Vagina (tissue), 2 donors: ENCODE results near the gene ARHGAP44. TPM values are rescaled to one million over a fixed set of nuclear protein-coding genes. Genes with fewer than 3 reads are reported as not detected.

ENCODE experiments used
- DNase-seq, 2 donors: peaks; one replicate each; pipeline ENCODE4 v3.0.0-alpha.2; 2017; ENCODE audit errors: extremely low spot score in 2 of 2
- H3K27ac ChIP-seq: fragments of 200-600 bp; sonication (generic); one replicate; pipeline ENCODE4 v1.5.1; 2019
- H3K27me3 ChIP-seq: fragments of 200-600 bp; sonication (generic); one replicate; pipeline ENCODE4 v1.5.1; 2019
- H3K36me3 ChIP-seq, 2 donors: fragments of 200-600 bp; sonication (generic); one replicate each; pipeline ENCODE4 v1.5.1; 2017 to 2019
- H3K4me1 ChIP-seq: fragments of 200-600 bp; sonication (generic); one replicate; pipeline ENCODE4 v1.5.1; 2019
- H3K4me3 ChIP-seq, 2 donors: fragments of 200-600 bp; sonication (generic); 1 replicate in 1 of 2; 2 replicates in 1 of 2; pipeline ENCODE4 v1.5.1; 2016 to 2019
- H3K9me3 ChIP-seq: fragments of 200-600 bp; sonication (generic); one replicate; pipeline ENCODE4 v1.5.1; 2019
- POLR2A ChIP-seq, 2 donors: fragments of 450-650 bp; IDR thresholded peaks; one replicate each; pipeline ENCODE4 v1.6.1; 2017; ENCODE audit warnings: antibody characterized with exemption in 2 of 2, mild to moderate bottlenecking in 2 of 2, moderate library complexity in 2 of 2
- POLR2AphosphoS5 ChIP-seq, 2 donors: sonication (generic); formaldehyde crosslinking; IDR thresholded peaks; one replicate each; pipeline ENCODE4 v1.9.0; 2017; ENCODE audit warnings: antibody characterized with exemption in 2 of 2, mild to moderate bottlenecking in 2 of 2, low read depth in 1 of 2; ENCODE audit not compliant: insufficient read depth in 1 of 2
- intact Hi-C: fragments of 100-400 bp; cut with DNase I; formaldehyde crosslinking; loops from one replicate; pipeline ENCODE4 v1.15.1; 2023
- total RNA-seq: library from RNA; depleted of rRNA; stranded (reverse); fragments of >200 nt; gene quantifications from one replicate; pipeline ENCODE4 v1.2.3, GENCODE V29; 2016
- TF ChIP-seq, protein P1 (sequence below), 3 experiments: fragments of 450-650 bp in 2 of 3; fragments of 200-600 bp in 1 of 3; sonication (generic) in 1 of 3; IDR thresholded peaks; one replicate each; pipeline ENCODE4 v1.5.1; 2017 to 2019; ENCODE audit warnings: antibody characterized with exemption in 3 of 3, mild to moderate bottlenecking in 2 of 3, moderate library complexity in 2 of 3

The ARHGAP44 gene
- total RNA-seq, 1 donor from 2014 or later: 3.2 TPM

DNA sequence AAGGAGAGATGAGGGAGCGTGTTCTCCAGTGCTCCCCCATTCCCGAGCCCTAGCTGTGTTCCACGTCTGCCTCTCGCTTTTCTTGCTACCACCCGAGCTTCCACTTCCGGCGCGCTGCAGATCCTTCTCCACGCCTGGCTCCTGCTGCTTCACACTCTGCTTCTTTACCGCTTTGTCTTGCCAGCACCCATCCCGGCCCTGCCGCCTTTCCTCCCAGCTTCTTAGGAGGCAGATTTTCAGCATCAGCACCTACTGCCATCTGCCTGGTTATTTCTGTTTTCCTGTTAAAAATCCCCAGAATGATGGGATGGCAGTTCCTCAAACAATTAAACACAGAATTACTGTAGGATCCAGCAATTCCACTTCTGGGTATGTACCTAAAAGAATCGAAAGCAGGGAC lies 163.9 kb downstream of the ARHGAP44 start:
- Histone ChIP-seq H3K9me3 (no peaks in the 10 kb centered on the region), H3K36me3 (peaks cover 0 to 7% of the 10 kb centered on the region in 2 donors), H3K4me1 (no peaks in the 10 kb centered on the region), H3K4me3 (no peak overlapping the region), H3K27me3 (no peaks in the 10 kb centered on the region), H3K27ac (no peak overlapping the region)
- intact Hi-C loops: no loop called here
- no peak for DNase-seq
- no peak for TF ChIP-seq POLR2A (IDR thresholded peaks at IDR 0.05)
- TF ChIP-seq, protein P1, sequence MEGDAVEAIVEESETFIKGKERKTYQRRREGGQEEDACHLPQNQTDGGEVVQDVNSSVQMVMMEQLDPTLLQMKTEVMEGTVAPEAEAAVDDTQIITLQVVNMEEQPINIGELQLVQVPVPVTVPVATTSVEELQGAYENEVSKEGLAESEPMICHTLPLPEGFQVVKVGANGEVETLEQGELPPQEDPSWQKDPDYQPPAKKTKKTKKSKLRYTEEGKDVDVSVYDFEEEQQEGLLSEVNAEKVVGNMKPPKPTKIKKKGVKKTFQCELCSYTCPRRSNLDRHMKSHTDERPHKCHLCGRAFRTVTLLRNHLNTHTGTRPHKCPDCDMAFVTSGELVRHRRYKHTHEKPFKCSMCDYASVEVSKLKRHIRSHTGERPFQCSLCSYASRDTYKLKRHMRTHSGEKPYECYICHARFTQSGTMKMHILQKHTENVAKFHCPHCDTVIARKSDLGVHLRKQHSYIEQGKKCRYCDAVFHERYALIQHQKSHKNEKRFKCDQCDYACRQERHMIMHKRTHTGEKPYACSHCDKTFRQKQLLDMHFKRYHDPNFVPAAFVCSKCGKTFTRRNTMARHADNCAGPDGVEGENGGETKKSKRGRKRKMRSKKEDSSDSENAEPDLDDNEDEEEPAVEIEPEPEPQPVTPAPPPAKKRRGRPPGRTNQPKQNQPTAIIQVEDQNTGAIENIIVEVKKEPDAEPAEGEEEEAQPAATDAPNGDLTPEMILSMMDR (IDR thresholded peaks at IDR 0.05): no peak
- no peak for TF ChIP-seq POLR2AphosphoS5 (IDR thresholded peaks at IDR 0.05; ENCODE audit: insufficient read depth in 1 of 2, low read depth in 1 of 2)

DNA sequence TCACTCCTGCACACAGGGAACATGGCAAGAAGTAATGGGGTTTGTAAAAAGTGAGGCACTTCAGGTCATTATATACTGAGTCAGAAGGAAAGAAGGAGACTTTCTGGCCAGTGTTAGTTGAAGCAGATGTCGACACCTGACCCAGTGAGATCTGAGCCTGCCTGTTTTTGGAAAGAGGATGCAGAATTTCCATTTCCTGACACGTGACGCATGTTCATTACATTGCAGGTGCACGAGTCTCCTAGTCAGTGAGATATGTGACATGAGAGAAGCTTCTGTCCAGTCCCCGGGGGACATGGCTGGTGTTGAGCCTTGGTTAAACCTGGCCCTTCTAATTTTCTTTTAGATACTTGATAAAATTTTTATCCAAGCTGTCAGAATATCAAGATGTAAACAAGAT lies 166.2 kb downstream of the ARHGAP44 start:
- no peak overlapping the region for H3K4me3 ChIP-seq
- peaks cover 0 to 7% of the 10 kb centered on the region in 2 donors for H3K36me3 ChIP-seq
- TF ChIP-seq POLR2A (IDR thresholded peaks at IDR 0.05) (no peak), POLR2AphosphoS5 (IDR thresholded peaks at IDR 0.05; ENCODE audit: insufficient read depth in 1 of 2, low read depth in 1 of 2) (no peak)
- TF ChIP-seq, protein P1 (IDR thresholded peaks at IDR 0.05): no peak
- no peaks in the 10 kb centered on the region for H3K27me3 ChIP-seq
- H3K4me1 ChIP-seq: no peaks in the 10 kb centered on the region
- H3K27ac ChIP-seq: no peak overlapping the region
- DNase-seq: no peak
- no peaks in the 10 kb centered on the region for H3K9me3 ChIP-seq
- intact Hi-C loops: no loop called here

DNA sequence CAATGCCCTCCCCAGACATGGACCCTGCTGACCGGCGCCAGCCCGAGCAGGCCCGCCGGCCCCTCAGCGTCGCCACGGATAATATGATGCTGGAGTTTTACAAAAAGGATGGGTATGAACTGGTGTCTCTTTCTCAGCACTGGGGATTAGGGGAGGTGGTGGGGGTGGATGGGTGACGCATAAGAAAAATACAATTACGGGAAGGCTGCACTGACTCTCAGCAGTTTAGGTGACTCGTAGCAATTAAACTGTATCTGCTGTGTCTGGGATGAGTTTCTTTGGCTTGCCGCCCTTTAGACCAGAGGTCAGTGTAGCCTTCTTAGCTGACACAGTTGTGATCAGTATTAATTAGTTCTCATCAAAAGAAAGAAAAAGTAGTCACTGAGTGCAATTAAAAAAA lies 169.5 kb downstream of the ARHGAP44 start:
- DNase-seq: no peak
- Histone ChIP-seq H3K9me3 (no peaks in the 10 kb centered on the region), H3K4me3 (no peak overlapping the region), H3K27me3 (no peaks in the 10 kb centered on the region), H3K36me3 (peaks cover 0 to 7% of the 10 kb centered on the region in 2 donors), H3K4me1 (no peaks in the 10 kb centered on the region), H3K27ac (no peak overlapping the region)
- TF ChIP-seq POLR2AphosphoS5 (IDR thresholded peaks at IDR 0.05; ENCODE audit: insufficient read depth in 1 of 2, low read depth in 1 of 2) (no peak), POLR2A (IDR thresholded peaks at IDR 0.05) (no peak)
- intact Hi-C loops: no loop called here

DNA sequence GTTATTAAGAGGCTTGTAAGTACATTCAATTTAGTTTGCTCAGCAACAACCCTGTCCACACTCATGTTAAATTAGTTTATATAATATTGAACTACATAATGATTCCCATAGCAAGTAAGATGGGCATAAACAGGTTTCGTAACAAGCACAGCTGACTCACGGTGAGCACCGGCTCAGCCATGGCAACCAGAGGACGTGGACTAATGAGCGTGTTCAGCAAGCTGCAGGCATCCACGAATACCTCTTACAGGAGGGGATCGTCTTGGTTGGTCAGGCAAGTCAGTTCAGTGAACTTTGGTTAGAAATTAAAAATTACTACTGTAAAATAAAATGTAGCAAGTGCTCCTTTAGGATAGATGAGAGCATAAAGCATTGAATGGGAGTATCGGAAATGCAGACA lies 170.1 kb downstream of the ARHGAP44 start:
- TF ChIP-seq, protein P1 (IDR thresholded peaks at IDR 0.05): no peak
- no peak for TF ChIP-seq POLR2AphosphoS5 (IDR thresholded peaks at IDR 0.05; ENCODE audit: insufficient read depth in 1 of 2, low read depth in 1 of 2)
- no peak for TF ChIP-seq POLR2A (IDR thresholded peaks at IDR 0.05)
- no peaks in the 10 kb centered on the region for H3K4me1 ChIP-seq
- DNase-seq: no peak
- H3K9me3 ChIP-seq: no peaks in the 10 kb centered on the region
- no peaks in the 10 kb centered on the region for H3K27me3 ChIP-seq
- no peak overlapping the region for H3K4me3 ChIP-seq
- H3K36me3 ChIP-seq: peaks cover 0 to 7% of the 10 kb centered on the region in 2 donors
- intact Hi-C loops: no loop called here
- H3K27ac ChIP-seq: no peak overlapping the region

DNA sequence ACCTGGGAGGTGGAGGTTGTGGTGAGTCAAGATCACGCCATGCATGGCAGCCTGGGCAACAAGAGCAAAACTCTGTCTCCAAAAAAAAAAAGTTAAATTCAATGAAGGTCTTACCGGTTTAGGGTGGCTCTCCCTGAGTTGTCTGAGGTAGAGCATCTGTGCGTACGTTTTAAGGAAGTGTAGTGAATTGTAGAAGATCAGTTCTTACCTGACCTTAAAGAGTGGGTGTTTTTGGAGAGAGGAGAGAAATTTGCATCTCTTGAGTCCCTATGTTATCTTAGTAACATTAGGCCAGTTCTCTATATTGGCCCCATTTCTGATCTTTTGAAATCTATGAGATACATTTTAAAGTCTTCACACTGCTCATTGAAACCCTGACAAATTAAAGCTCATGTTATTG lies 172.4 kb downstream of the ARHGAP44 start:
- intact Hi-C loops: no loop called here
- DNase-seq: no peak
- peaks cover 0 to 7% of the 10 kb centered on the region in 2 donors for H3K36me3 ChIP-seq

More for the DNA sequence above, 172.4 kb downstream of the ARHGAP44 start:
- Histone ChIP-seq H3K4me3 (no peak overlapping the region), H3K4me1 (no peaks in the 10 kb centered on the region), H3K27me3 (no peaks in the 10 kb centered on the region), H3K27ac (no peak overlapping the region), H3K9me3 (no peaks in the 10 kb centered on the region)
- TF ChIP-seq POLR2AphosphoS5 (IDR thresholded peaks at IDR 0.05; ENCODE audit: insufficient read depth in 1 of 2, low read depth in 1 of 2): no peak
- TF ChIP-seq POLR2A (IDR thresholded peaks at IDR 0.05): no peak
- TF ChIP-seq, protein P1 (IDR thresholded peaks at IDR 0.05): no peak
